ENCODE results near the gene PLSCR3. TPM values are rescaled to one million over a fixed set of nuclear protein-coding genes. Genes with fewer than 3 reads are reported as not detected.

The PLSCR3 gene
- total and polyA plus RNA-seq, 2 experiments from 2014 or later: 30.0 to 34.3 TPM

DNA sequence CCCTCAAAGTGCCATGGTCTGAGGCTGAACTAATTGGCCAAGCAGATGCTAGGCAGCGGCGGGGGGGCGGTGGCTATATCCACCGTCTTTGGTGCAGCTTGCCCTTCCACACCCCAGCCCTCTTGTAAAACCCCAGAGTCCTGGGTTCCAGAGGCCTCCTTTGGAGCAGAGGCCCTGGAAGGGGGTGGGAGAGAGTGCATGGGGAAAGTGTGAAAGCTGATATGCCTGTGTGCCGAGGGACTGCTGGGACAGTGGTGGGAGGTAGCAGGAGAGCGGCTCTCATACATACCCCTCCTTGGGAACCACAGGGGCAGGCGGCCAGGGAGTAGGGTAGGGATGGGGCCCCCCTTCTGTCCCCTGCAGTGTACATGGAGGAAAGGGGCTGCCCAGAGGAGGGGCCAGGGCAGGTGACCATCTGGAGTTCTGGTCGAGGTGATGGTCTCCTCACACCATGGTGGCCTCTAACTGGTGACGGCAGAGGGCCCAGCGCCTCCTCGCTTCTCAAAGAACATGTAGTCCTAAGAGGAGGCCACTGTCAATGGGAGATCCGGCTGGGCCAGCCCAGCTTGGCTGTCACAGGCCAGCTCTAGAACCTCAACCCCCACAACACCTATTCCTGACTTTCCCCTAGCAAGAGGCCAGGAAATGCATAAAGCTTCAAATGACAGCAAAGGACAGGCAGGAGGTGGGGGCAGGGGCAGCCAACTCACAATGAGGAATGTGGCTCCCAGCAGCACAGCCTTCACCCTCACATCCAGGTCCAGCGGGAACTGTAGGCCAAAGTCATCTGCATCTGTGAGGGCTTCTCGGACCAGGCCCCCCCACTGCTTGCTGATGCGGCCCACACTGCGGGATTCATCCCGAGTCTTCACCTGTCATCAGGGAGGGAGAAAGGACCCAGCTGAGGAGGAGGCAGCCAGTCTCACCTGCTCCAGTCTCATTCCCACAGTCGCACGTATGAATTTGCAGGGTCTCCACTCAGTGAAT, 4.1 kb downstream of the PLSCR3 start:
- Histone ChIP-seq H3K79me2 (replicated peaks; ENCODE audit: insufficient read depth) (no peaks in the 10 kb centered on the region), H3K4me1 (ENCODE audit: insufficient read depth) (no peaks in the 10 kb centered on the region; the same call in 1 of the 2 replicates), H4K20me1 (replicated peaks; ENCODE audit: insufficient read depth) (peaks cover 12% of the 10 kb centered on the region), H3K36me3 (ENCODE audit: insufficient read depth) (peaks cover 4% of the 10 kb centered on the region), H3K27me3 (ENCODE audit: insufficient read depth) (no peaks in the 10 kb centered on the region), H3F3A (replicated peaks; ENCODE audit: low read depth) (peaks cover 21% of the 10 kb centered on the region; the same call in 1 of the 2 replicates), H3K27ac (ENCODE audit: low read depth) (no peak overlapping the region), H3K4me3 (no peak overlapping the region), H2AFZ (no peak overlapping the region), H3K9me2 (ENCODE audit: insufficient read depth) (no peaks in the 10 kb centered on the region), H3K4me2 (no peak overlapping the region)
- no peak for DNase-seq (ENCODE audit: low spot score)
- H3K4me1 Mint-ChIP-seq: peaks cover 25% of the 10 kb centered on the region
- H3K4me3 Mint-ChIP-seq: no peak overlapping the region
- TF ChIP-seq, protein P1, sequence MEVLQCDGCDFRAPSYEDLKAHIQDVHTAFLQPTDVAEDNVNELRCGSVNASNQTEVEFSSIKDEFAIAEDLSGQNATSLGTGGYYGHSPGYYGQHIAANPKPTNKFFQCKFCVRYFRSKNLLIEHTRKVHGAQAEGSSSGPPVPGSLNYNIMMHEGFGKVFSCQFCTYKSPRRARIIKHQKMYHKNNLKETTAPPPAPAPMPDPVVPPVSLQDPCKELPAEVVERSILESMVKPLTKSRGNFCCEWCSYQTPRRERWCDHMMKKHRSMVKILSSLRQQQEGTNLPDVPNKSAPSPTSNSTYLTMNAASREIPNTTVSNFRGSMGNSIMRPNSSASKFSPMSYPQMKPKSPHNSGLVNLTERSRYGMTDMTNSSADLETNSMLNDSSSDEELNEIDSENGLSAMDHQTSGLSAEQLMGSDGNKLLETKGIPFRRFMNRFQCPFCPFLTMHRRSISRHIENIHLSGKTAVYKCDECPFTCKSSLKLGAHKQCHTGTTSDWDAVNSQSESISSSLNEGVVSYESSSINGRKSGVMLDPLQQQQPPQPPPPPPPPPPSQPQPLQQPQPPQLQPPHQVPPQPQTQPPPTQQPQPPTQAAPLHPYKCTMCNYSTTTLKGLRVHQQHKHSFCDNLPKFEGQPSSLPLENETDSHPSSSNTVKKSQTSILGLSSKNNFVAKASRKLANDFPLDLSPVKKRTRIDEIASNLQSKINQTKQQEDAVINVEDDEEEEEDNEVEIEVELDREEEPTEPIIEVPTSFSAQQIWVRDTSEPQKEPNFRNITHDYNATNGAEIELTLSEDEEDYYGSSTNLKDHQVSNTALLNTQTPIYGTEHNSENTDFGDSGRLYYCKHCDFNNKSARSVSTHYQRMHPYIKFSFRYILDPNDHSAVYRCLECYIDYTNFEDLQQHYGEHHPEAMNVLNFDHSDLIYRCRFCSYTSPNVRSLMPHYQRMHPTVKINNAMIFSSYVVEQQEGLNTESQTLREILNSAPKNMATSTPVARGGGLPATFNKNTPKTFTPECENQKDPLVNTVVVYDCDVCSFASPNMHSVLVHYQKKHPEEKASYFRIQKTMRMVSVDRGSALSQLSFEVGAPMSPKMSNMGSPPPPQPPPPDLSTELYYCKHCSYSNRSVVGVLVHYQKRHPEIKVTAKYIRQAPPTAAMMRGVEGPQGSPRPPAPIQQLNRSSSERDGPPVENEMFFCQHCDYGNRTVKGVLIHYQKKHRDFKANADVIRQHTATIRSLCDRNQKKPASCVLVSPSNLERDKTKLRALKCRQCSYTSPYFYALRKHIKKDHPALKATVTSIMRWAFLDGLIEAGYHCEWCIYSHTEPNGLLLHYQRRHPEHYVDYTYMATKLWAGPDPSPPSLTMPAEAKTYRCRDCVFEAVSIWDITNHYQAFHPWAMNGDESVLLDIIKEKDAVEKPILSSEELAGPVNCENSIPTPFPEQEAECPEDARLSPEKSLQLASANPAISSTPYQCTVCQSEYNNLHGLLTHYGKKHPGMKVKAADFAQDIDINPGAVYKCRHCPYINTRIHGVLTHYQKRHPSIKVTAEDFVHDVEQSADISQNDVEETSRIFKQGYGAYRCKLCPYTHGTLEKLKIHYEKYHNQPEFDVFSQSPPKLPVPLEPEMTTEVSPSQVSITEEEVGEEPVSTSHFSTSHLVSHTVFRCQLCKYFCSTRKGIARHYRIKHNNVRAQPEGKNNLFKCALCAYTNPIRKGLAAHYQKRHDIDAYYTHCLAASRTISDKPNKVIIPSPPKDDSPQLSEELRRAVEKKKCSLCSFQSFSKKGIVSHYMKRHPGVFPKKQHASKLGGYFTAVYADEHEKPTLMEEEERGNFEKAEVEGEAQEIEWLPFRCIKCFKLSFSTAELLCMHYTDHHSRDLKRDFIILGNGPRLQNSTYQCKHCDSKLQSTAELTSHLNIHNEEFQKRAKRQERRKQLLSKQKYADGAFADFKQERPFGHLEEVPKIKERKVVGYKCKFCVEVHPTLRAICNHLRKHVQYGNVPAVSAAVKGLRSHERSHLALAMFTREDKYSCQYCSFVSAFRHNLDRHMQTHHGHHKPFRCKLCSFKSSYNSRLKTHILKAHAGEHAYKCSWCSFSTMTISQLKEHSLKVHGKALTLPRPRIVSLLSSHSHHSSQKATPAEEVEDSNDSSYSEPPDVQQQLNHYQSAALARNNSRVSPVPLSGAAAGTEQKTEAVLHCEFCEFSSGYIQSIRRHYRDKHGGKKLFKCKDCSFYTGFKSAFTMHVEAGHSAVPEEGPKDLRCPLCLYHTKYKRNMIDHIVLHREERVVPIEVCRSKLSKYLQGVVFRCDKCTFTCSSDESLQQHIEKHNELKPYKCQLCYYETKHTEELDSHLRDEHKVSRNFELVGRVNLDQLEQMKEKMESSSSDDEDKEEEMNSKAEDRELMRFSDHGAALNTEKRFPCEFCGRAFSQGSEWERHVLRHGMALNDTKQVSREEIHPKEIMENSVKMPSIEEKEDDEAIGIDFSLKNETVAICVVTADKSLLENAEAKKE (CRISPR knock-in tag; IDR thresholded peaks at IDR 0.05): no peak
- TF ChIP-seq, protein P2, sequence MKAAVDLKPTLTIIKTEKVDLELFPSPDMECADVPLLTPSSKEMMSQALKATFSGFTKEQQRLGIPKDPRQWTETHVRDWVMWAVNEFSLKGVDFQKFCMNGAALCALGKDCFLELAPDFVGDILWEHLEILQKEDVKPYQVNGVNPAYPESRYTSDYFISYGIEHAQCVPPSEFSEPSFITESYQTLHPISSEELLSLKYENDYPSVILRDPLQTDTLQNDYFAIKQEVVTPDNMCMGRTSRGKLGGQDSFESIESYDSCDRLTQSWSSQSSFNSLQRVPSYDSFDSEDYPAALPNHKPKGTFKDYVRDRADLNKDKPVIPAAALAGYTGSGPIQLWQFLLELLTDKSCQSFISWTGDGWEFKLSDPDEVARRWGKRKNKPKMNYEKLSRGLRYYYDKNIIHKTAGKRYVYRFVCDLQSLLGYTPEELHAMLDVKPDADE (IDR thresholded peaks at IDR 0.05): no peak
- TF ChIP-seq STAT1 (IDR thresholded peaks at IDR 0.05; ENCODE audit: unreplicated experiment) (no peak), NANOG (IDR thresholded peaks at IDR 0.05; ENCODE audit: borderline replicate concordance) (no peak), ZNF331 (CRISPR knock-in tag; IDR thresholded peaks at IDR 0.05; ENCODE audit: low read depth) (no peak), REST (IDR thresholded peaks at IDR 0.05; ENCODE audit: unreplicated experiment) (no peak), EZH2 (IDR thresholded peaks at IDR 0.05; ENCODE audit: low read depth, unreplicated experiment) (no peak), ZNF114 (CRISPR knock-in tag; IDR thresholded peaks at IDR 0.05) (no peak), EZH2phosphoT487 (IDR thresholded peaks at IDR 0.05; ENCODE audit: unreplicated experiment) (no peak), CREB1 (CRISPR knock-in tag; IDR thresholded peaks at IDR 0.05; ENCODE audit: low read depth) (no peak), POLR2AphosphoS5 (IDR thresholded peaks at IDR 0.05; ENCODE audit: low read depth) (no peak), JUNB (IDR thresholded peaks at IDR 0.05; ENCODE audit: unreplicated experiment) (no peak)
- TF ChIP-seq, protein P3, sequence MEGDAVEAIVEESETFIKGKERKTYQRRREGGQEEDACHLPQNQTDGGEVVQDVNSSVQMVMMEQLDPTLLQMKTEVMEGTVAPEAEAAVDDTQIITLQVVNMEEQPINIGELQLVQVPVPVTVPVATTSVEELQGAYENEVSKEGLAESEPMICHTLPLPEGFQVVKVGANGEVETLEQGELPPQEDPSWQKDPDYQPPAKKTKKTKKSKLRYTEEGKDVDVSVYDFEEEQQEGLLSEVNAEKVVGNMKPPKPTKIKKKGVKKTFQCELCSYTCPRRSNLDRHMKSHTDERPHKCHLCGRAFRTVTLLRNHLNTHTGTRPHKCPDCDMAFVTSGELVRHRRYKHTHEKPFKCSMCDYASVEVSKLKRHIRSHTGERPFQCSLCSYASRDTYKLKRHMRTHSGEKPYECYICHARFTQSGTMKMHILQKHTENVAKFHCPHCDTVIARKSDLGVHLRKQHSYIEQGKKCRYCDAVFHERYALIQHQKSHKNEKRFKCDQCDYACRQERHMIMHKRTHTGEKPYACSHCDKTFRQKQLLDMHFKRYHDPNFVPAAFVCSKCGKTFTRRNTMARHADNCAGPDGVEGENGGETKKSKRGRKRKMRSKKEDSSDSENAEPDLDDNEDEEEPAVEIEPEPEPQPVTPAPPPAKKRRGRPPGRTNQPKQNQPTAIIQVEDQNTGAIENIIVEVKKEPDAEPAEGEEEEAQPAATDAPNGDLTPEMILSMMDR (conservative IDR thresholded peaks at IDR 0.05; ENCODE audit: low read depth in 2 of 2): no peak
- H3K27ac Mint-ChIP-seq: no peak overlapping the region
- no peaks in the 10 kb centered on the region for H3K9me3 Mint-ChIP-seq
- H3K36me3 Mint-ChIP-seq (ENCODE audit: low read depth): peaks cover 33% of the 10 kb centered on the region
- no peak for ATAC-seq
- peaks cover 19% of the 10 kb centered on the region for H3K27me3 Mint-ChIP-seq (ENCODE audit: insufficient read depth, low read depth, poor library complexity)

All from GM23338 (cell line).